HG02642 (cell line): ENCODE data around the gene SVOP.
"Not testable (repeated sequence)": the region's sequence is repeated elsewhere in the genome, so short reads cannot be mapped to it uniquely, and the experiment has no call there.

Source experiments
- ATAC-seq: cut with Tn5 transposase; IDR thresholded peaks from one replicate; pipeline ENCODE4 v1.9.1; 2021; ENCODE audit warnings: mild to moderate bottlenecking; ENCODE audit not compliant: unreplicated experiment, poor library complexity

Gene SVOP

DNA sequence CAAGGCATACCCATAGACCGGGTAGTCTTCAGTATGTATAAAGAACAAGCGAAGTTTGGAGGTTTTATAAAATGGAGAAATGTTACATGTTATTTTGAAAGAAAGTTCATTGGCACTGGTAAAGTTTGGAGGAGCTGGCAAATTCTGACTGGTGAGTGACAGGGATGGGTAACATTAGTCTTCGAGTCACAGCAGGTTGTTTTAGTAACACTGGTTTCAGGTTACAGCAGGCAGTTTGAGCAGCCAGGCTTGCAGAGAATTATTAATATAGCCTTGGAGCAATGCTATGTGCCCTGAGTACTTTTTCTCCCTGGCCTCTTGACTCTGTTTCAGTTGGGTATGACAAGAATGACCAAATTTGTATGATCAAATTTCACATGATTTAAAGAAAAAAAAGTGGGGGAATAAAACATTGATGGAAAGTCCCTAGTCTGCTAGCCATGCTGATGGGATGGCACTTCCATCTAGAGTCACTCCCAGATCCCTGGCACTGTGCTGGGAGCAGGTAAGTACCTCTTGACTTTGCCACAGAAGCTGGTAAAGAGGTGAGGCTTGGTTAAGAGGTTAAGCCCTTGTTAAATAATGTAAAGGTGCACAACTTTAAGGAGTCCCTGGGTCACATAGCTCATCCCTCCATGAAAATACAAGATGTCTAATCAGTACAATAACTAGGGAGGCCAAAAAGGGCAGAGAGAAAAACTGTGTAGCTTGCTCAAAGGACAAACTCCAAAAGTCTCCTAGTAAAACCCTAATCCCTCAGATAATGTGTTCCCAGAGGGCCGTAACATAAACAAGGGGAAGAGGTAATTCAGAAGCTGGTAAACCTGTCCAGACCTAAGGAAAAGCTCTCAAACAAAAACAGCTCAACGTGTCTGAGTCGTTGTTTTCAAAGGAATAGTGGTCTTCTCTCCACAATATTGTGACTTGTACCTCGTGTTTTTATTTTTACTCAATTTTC lies 12.7 kb upstream of the SVOP start:
- no peak for ATAC-seq

DNA sequence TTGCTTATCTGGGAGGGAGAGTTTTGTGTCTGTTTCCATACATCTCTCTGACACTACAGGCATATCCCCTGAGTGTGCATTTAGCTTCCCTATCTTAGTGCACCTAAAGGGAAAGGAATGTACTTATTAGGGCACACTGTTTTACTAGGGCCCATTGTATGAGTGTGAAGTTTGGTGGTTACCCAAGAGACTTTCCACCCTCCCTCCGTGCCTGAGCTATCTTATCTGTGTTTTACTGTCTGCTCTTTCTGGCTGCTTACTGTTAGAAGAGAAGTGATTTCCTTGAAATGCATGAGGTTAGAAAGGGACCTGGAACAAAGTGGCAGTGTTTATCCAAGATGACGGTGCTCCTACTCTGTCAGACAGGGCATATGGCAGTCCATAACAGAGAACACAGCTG lies 8.5 kb upstream of the SVOP start:
- ATAC-seq = no peak

DNA sequence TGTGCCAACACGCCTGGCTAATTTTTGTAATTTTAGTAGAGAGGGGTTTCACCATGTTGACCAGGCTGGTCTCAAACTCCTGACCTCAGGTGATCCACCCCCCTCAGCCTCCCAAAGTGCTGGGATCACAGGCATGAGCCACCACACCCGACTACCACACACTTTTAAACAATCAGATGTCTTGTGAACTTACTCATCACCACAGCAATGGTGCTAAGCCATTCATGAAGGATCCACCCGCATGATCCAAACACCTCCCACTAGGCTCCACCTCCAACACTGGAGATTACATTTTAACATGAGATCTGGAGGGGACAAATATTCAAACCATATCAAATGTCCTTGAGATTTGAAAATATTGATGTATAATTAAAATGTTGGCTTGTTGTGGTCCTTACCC lies 7.8 kb upstream of the SVOP start:
- ATAC-seq = not testable (repeated sequence)

- ATAC-seq = no peak
These were observed 6.9 kb upstream of the SVOP start for GRCh38 chr12:109027767-109028166.

GRCh38 chr12:109020146-109020795 lies 597 bp downstream of the SVOP start:
- ATAC-seq = no peak

DNA sequence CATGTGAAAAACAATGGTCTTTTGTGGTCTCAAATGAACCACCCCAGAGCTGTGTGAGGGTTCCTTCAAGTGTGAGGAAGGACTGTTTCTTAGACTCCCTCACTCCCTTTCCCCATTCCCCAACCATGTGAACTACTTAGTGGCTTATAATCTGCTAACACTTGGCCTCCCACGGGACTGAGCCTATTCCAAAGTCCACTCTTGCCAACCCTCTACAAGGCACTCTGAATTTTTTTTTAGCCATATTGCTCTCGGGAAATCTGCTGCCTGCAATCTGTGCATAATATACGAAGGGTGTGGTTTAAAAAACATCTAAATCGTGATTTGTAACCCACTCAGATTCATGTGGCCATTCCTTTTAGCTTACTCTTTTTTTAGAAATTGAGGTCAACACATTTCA lies 2.6 kb downstream of the SVOP start:
- ATAC-seq = no peak

DNA sequence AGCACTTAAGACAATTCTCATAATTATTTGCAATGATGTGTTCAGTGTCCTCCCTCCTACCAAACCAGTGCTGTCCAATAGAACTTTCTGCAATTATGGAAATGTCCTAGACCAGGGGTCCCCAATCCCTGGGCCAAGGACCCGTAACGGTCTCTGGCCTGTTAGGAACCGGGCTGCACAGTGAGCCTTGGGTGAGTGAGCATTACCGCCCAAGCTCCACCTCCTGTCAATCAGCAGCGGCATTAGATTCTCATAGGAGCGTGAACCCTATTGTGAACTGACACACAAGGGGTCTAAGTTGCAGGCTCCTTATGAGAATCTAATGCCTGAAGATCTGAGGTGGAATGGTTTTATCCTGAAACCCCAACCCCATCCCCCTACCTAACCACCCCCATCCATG lies 3.9 kb downstream of the SVOP start:
- ATAC-seq = no peak

- no peak for ATAC-seq
These were observed 4.9 kb downstream of the SVOP start for GRCh38 chr12:109016016-109016415.

DNA sequence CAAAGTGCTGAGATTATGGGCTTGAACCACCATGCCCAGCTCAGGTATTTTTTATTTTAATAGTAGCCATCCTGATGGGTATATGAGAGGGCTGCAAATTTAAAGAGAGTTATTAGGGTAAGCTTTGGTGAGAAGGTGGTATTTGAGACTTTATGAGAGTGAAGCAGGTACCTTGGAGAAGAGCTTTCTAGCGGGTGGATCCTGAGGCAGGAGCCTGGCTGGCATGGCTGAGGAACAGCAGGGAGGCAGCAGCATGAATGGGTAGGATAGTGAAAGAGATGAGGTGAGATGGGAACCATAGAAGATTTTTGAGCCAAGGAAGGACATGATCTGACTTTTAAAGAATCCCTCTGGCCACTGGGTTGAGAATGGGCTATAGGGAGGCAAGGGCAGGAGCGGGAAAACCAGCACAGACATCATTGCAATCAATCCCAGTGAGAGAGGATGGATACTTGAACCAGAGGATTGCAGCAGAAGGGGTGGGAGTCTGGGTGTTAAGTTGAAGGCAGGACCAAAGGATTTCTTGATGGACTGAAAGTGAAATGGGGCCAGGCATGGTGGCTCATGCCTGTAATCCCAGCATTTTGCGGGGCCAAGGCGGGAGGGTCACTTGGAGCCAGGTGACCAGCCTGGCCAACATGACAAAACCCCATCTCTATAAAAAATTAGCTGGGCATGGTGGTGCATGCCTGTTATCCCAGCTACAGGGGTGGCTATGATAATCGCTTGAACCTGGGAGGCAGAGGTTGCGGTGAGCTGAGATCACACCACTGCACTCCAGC lies 5.7 kb downstream of the SVOP start:
- no peak for ATAC-seq

GRCh38 chr12:109010259-109010658 lies 10.6 kb downstream of the SVOP start:
- no peak for ATAC-seq

GRCh38 chr12:109009766-109010165 lies 11.1 kb downstream of the SVOP start:
- no peak for ATAC-seq

- no peak for ATAC-seq
These were observed 16.9 kb downstream of the SVOP start for GRCh38 chr12:109004017-109004416.

DNA sequence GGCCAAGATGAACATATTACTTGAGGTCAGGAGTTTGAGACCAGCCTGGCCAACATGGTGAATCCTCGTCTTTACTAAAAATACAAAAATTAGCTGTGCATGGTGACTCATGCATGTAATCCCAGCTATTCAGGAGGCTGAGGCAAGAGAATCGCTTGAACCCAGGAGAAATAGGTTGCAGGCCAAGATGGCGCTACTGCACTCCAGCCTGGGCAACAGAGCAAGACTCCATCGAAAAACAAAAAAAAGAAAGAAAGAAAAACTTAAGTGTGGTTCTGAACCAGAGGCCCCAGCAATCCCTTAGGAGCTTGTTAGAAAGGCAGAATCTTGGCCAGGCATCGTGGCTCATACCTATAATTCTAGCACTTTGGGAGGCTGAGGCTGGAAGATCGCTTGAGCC lies 24.5 kb downstream of the SVOP start:
- ATAC-seq = no peak

DNA sequence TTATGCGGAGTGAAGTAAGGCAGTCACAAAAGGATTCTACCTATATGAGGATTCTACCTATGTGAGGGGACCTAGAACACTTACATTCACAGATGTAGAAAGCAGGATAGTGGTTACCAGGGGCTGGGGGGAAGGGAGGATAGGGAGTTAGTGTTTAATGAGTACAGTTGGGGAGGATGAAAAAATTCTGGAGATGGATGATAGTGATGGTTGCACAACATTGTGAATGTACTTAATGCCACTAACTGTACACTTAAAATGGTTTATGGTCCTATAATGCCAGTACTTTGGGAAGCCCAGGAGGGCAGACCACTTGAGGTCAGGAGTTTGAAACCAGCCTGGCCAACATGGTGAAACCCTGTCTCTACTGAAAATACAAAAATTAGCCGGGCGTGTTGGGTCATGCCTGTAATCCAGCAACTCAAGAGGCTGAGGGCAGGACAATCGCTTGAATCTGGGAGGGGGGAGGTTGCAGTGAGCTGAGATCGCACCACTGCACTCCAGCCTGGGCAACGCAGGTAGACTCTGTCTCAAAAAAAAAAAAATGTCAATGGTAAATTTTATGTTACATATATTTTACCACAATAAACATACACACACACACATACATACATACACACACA lies 25.4 kb downstream of the SVOP start:
- no peak for ATAC-seq

DNA sequence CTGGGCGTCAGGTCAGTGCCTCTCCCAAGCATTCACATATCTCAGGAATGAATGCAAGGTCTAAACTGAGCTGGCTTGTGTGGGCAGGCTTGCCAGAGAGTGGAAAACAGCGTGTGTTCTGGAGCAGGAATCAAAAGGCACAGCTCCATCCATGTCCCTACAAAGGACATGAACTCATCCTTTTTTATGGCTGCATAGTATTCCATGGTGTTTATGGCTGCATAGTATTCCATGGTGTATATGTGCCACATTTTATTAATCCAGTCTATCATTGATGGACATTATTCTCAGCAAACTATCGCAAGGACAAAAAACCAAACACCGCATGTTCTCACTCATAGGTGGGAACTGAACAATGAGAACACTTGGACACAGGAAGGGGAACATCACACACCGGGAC lies 30.8 kb downstream of the SVOP start:
- not testable (repeated sequence) for ATAC-seq

DNA sequence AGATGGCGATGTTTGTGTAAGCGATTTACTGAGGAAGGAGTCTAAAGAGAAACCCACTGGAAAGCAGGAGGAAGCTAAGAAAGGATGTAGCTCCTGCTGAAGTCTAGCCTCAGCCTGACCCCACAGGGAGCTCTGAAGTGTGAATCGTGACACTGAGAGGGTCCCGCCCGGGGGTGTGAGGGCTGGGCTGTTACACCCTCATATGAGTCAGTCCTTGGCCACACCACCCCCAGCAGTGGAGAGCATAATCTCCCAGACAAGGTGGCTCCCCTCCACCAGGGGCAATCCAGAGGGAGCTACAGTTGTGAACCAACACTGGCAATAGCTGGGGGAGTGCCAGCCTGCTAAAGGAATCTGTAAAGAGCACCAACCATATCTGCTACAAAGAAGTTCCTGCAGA lies 31.5 kb downstream of the SVOP start:
- no peak for ATAC-seq

DNA sequence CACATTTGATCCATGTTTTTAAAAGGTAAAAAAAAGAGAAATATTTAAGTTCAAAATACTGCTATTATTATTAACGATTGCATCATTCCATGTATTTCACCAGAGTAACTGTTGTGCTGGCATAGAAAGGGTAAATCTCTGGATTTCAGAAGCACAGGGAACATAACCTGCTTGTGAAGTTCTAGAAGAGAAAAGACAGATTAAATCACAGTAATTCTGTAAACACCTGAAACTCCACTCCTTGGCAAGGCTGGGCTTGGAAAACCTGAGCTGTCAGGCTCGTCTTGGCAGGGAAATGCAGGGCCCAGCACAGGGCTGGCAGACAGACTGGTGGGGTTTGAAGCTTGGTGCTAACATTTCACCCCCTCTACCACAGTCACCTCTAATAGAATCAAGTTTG lies 35.1 kb downstream of the SVOP start:
- no peak for ATAC-seq

- ATAC-seq = no peak
These were observed 37.6 kb downstream of the SVOP start for GRCh38 chr12:108983227-108983626.

DNA sequence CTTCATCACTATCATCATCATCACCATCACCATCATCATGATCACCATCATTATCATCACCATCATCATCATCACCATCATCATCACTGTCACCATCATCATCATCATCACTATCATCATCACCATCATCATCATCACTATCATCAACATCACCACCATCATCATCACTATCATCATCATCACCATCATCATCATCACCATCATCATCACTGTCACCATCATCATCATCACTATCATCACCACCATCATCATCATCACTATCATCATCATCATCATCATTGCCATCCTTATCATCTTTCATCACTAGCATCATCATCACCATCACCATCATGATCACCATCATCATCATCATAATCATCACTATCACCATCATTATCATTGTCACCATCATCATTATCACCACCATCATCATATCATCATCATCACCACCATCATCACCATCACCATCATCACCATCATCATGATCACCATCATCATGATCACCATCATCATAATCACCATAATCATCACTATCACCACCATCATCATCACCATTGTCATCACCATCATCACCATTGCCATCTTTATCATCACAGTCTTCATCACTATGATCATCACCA lies 38.1 kb downstream of the SVOP start:
- ATAC-seq = no peak

- no peak for ATAC-seq
These were observed 39.0 kb downstream of the SVOP start for GRCh38 chr12:108981835-108982234.
